ENCODE data around the gene RASSF1.
"Not testable (repeated sequence)": the region's sequence is repeated elsewhere in the genome, so short reads cannot be mapped to it uniquely, and the experiment has no call there.

RASSF1 gene

DNA sequence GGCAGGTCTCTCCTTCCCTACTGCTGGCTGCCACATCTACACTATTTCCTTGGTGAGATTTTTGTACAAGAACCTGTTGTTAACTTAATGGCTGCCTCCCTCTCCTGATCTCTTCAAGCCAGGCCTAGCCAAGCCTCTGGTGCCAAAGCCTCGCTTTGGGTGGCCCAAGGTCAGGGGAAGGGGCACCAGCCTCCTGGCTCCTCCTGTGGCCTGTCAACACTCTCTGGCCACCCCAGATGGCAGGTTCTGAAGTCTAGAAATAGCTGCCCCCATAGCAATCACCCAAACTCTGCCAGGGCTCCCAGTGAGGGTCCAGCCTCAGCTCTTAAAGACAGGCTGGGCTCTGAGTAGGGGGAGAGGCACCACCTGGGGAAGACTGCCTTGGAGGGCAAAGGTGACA lies 53.4 kb downstream of the RASSF1 start:
- TF ChIP-seq CTCF (IDR thresholded peaks at IDR 0.05; ENCODE audit: low read depth, low read length) (no peak), POLR2A (IDR thresholded peaks at IDR 0.05; ENCODE audit: extremely low read depth, insufficient read length) (no peak), MYC (IDR thresholded peaks at IDR 0.05; ENCODE audit: low read depth, low read length) (no peak)
- TF ChIP-seq, protein P1, sequence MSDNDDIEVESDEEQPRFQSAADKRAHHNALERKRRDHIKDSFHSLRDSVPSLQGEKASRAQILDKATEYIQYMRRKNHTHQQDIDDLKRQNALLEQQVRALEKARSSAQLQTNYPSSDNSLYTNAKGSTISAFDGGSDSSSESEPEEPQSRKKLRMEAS (IDR thresholded peaks at IDR 0.05; ENCODE audit: low read depth, low read length): no peak
- no peak overlapping the region for H3K4me3 ChIP-seq (ENCODE audit: low read depth, low read length)
- DNase-seq (ENCODE audit: low read depth): no peak

GRCh38 chr3:50286322-50287227 lies 54.1 kb downstream of the RASSF1 start:
- no peak overlapping the region for H3K4me3 ChIP-seq (ENCODE audit: low read depth, low read length)
- DNase-seq (ENCODE audit: low read depth): no peak
- TF ChIP-seq MYC (IDR thresholded peaks at IDR 0.05; ENCODE audit: low read depth, low read length) (no peak), CTCF (IDR thresholded peaks at IDR 0.05; ENCODE audit: low read depth, low read length) (no peak), POLR2A (IDR thresholded peaks at IDR 0.05; ENCODE audit: extremely low read depth, insufficient read length) (no peak)
- TF ChIP-seq, protein P1 (IDR thresholded peaks at IDR 0.05; ENCODE audit: low read depth, low read length): no peak

DNA sequence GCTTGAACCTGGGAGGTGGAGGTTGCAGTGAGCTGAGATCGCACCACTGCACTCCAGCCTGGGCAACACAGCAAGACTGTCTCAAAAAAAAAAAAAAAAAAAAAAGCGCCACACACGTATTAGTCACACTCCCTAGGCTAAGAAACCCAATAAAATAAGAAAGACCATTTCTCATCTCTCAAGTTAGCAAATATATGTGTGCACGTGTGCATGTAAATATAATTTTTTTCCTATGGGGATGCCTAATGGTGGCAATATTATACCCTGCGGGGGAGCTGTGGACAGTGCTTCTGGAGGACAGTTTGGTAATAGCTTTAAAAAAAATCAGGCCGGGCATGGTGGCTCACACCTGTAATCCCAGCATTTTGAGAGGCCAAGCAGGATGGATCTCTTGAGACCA lies 56.5 kb downstream of the RASSF1 start:
- H3K4me3 ChIP-seq (ENCODE audit: low read depth, low read length); DNase-seq (ENCODE audit: low read depth): not testable (repeated sequence)
